K562 (cell line): ENCODE data around the gene FBXL3. TPM values are rescaled to one million over a fixed set of nuclear protein-coding genes. Genes with fewer than 3 reads are reported as not detected.

Experiments used
- ATAC-seq: fragments of 200-7000 bp; cut with Tn5 transposase; 3 replicates; pipeline ENCODE4 v1.9.1; 2020; ENCODE audit warnings: moderate library complexity
- BruUV-seq: library from RNA; stranded (reverse); fragments of 400-500 nt; replicated peaks from 2 replicates; lab custom pipeline; 2021; lab: Mats Ljungman, UMichigan
- CTCF ChIA-PET: fragments of 300-600 bp; formaldehyde crosslinking; extraction: SDS; loops from one replicate; lab custom pipeline; 2021; ENCODE audit warnings: low intra/inter-chr PET ratio; lab: Yijun Ruan, JAX
- POLR2A ChIA-PET: fragments of 300-600, 350-650 bp; sonication (Branson Sonifier 250); formaldehyde crosslinking; extraction: SDS; loops from one replicate; lab custom pipeline; 2021; ENCODE audit warnings: antibody characterized with exemption, inconsistent platforms; lab: Yijun Ruan, JAX
- DNase-seq, 4 experiments: peaks; one replicate each; pipeline versions ENCODE4 v3.0.0 to v3.0.0-alpha.2; 2011 to 2018; ENCODE audit warnings: low spot score in 3 of 4, mixed read lengths in 3 of 4; ENCODE audit errors: extremely low read depth in 1 of 4
- FAIRE-seq: peaks from 2 replicates; lab custom pipeline; 2011; peaks lifted over from hg19 to GRCh38; lab: Jason Lieb, UNC
- H2AFZ ChIP-seq: 2 replicates; pipeline ENCODE4 v1.6.0; 2011; ENCODE audit warnings: low read depth, low read length, control low read depth, inconsistent platforms
- H3K27ac ChIP-seq: fragments of 200-600 bp; 3 replicates; pipeline ENCODE4 v1.8.0; 2011; ENCODE audit warnings: low read depth, mild to moderate bottlenecking, control low read depth, inconsistent platforms, low read length, moderate library complexity, mixed read lengths; ENCODE audit errors: extremely low read depth
- H3K27me3 ChIP-seq, 2 experiments: fragments of 300-600 bp in 1 of 2; 2 replicates in 1 of 2; 3 replicates in 1 of 2; pipeline versions ENCODE4 v1.6.0 to v1.8.0; 2011; ENCODE audit warnings: inconsistent platforms in 2 of 2, low read length in 2 of 2, mild to moderate bottlenecking in 1 of 2, mixed read lengths in 1 of 2, moderate library complexity in 1 of 2; ENCODE audit not compliant: control insufficient read depth in 2 of 2, insufficient read depth in 2 of 2
- H3K36me3 ChIP-seq: fragments of 300-600 bp; 3 replicates; pipeline ENCODE4 v1.8.0; 2011; ENCODE audit warnings: mild to moderate bottlenecking, low read length, inconsistent platforms; ENCODE audit not compliant: control insufficient read depth, insufficient read depth
- H3K4me1 ChIP-seq, 2 experiments: fragments of 200-600 bp in 1 of 2; replicated peaks in 1 of 2; 2 replicates in 1 of 2; 3 replicates in 1 of 2; pipeline versions ENCODE4 v1.5.1 to v1.8.0; 2011; ENCODE audit warnings: inconsistent platforms in 2 of 2, low read length in 2 of 2, mild to moderate bottlenecking in 1 of 2, mixed read lengths in 1 of 2, moderate library complexity in 1 of 2; ENCODE audit not compliant: control insufficient read depth in 2 of 2, insufficient read depth in 2 of 2
- H3K4me2 ChIP-seq: 2 replicates; pipeline ENCODE4 v1.6.1; 2011; ENCODE audit warnings: low read length, control low read depth, inconsistent platforms, mixed read lengths; ENCODE audit not compliant: insufficient read depth
- H3K4me3 ChIP-seq: fragments of 200-600 bp; sonication (generic), shearing (Covaris generic); 2 replicates; pipeline ENCODE4 v1.5.1; 2016; ENCODE audit warnings: control low read depth, inconsistent platforms
- H3K79me2 ChIP-seq: fragments of 200-600 bp; 3 replicates; pipeline ENCODE4 v1.8.0; 2011; ENCODE audit warnings: low read length, inconsistent platforms; ENCODE audit not compliant: control insufficient read depth, insufficient read depth
- H3K9ac ChIP-seq, 2 experiments: 2 replicates each; pipeline versions ENCODE4 v1.6.0 to v1.6.1; 2011; ENCODE audit warnings: low read depth in 2 of 2, low read length in 2 of 2, control low read depth in 1 of 2, inconsistent platforms in 1 of 2, mild to moderate bottlenecking in 1 of 2, mixed read lengths in 1 of 2; ENCODE audit not compliant: insufficient read depth in 1 of 2
- H3K9me1 ChIP-seq: one replicate; pipeline ENCODE4 v1.6.0; 2011; ENCODE audit warnings: inconsistent platforms, mild to moderate bottlenecking, low read length, moderate library complexity; ENCODE audit not compliant: control insufficient read depth, insufficient read depth
- H3K9me3 ChIP-seq: replicated peaks from 2 replicates; pipeline ENCODE4 v1.5.1; 2011; ENCODE audit warnings: low read depth, low read length, inconsistent platforms; ENCODE audit not compliant: control insufficient read depth, insufficient read depth
- H4K20me1 ChIP-seq: replicated peaks from 2 replicates; pipeline ENCODE4 v1.6.1; 2011; ENCODE audit warnings: low read length, inconsistent platforms, mixed read lengths; ENCODE audit not compliant: control insufficient read depth, insufficient read depth
- ATF1 ChIP-seq, 2 experiments: fragments of 450-650 bp in 1 of 2; IDR thresholded peaks; 2 replicates each; pipeline ENCODE4 v1.6.1; 2016; ENCODE audit warnings: missing compliant biosample characterization in 1 of 2, missing genetic modification characterization in 1 of 2
- KLF13 ChIP-seq: fragments of 450-650 bp; IDR thresholded peaks from 2 replicates; pipeline ENCODE4 v1.6.1; 2016; ENCODE audit warnings: missing genetic modification characterization, low read depth, mild to moderate bottlenecking, missing compliant biosample characterization, moderate library complexity, borderline replicate concordance
- NCOR1 ChIP-seq: fragments of 450-650 bp; IDR thresholded peaks from 2 replicates; pipeline ENCODE4 v1.6.1; 2016; ENCODE audit warnings: mild to moderate bottlenecking, moderate library complexity
- WGBS: fragments of 100-300 bp; shearing (Covaris generic); methylation state at CpG from one replicate; pipeline ENCODE4 v1.1.6; 2016; ENCODE audit warnings: low coverage, mixed read lengths; ENCODE audit not compliant: insufficient coverage; ENCODE audit errors: missing lambda C conversion rate; 5-methylcytosine and 5-hydroxymethylcytosine counted together
- in situ Hi-C: fragments of 300-500 bp; cut with MboI; formaldehyde crosslinking; loops from 4 replicates; pipeline ENCODE4 v1.15.0; 2018; ENCODE audit warnings: inconsistent platforms, mixed read lengths
- intact Hi-C: fragments of 100-400 bp; cut with micrococcal nuclease; formaldehyde crosslinking; loops from 2 replicates; pipeline ENCODE4 v1.14.2; 2022
- polyA plus RNA-seq, 8 experiments: library from polyadenylated mRNA; depleted of rRNA in 4 of 8; stranded (reverse) in 5 of 8; unstranded in 3 of 8; fragments of >200 nt; fragmentation: Nextera tagmentation in 2 of 8; fragmentation: Illumina TruSeq in 1 of 8; extraction: Ambion mirVana in 2 of 8; extraction: Trizol in 1 of 8; gene quantifications; 2 replicates each; pipeline versions ENCODE4 v1.2.1 to v1.2.3, GENCODE V29; 2011 to 2014; ENCODE audit warnings: inconsistent platforms in 1 of 8, missing spikeins in 1 of 8
- total RNA-seq, 7 experiments: library from RNA; depleted of rRNA in 6 of 7; stranded (reverse); fragments of >200 nt in 6 of 7; fragmentation: Illumina TruSeq in 2 of 7; extraction: Trizol in 2 of 7; gene quantifications; 2 replicates each; pipeline versions ENCODE4 v1.2.1 to v1.2.3, GENCODE V29; 2011 to 2021; ENCODE audit warnings: low replicate concordance in 1 of 7
- TF ChIP-seq, protein P1 (sequence below): fragments of 450-650 bp; IDR thresholded peaks from 2 replicates; pipeline ENCODE4 v1.6.1; 2016; ENCODE audit warnings: mild to moderate bottlenecking, moderate library complexity
- TF ChIP-seq, protein P2 (sequence below): fragments of 450-650 bp; IDR thresholded peaks from 2 replicates; pipeline ENCODE4 v1.6.1; 2016; ENCODE audit warnings: mild to moderate bottlenecking

Gene FBXL3
- total and polyA plus RNA-seq, 9 of the 15 experiments (the other 6 are each of a cell fraction or from before 2014, with no cell fraction given): 3.8 to 16.4 (median 12.6) TPM

DNA sequence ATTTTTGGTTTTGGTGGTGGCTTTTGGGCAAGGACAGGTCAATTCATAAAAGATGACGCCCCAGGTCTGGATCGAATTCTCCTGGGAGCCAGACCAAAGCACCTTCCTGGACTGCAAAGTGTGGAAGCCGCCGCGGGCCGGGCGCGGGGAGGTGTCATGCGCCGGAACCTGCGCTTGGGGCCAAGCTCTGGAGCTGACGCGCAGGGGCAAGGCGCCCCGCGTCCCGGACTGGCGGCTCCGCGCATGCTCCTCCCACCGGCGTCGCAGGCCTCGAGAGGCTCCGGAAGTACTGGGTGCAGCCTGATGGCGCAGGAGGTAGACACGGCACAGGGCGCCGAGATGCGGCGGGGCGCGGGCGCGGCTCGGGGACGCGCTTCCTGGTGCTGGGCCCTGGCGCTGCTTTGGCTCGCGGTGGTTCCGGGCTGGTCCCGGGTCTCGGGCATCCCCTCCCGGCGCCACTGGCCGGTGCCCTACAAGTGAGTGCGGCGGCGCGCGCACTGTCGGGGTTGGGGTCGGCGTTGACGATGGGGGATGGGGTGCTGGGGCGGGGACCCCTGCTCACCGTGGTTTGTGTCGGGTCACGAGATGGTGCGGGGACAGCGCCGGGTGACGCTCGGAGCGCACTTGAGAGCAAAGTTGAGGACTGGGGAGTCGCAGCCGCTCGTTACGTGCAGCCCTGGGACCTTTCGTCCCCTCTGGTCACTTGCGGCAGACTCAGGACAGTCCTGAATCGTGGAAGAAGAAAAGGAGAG lies 35.0 kb downstream of the FBXL3 start, which contains the start of gene CLN5:
TSS of gene CLN5 (plus strand) at position 286 of the 752 bp plus-strand sequence. CDS start at position 304, 18 bp downstream.
- H3K9me1 ChIP-seq: no peaks in the 10 kb centered on the region
- H3K27me3 ChIP-seq: no peaks in the 10 kb centered on the region
- H3K79me2 ChIP-seq: peaks cover 19% of the 10 kb centered on the region
- intact Hi-C loops: loop anchor here (5.0 kb wide), 1 partner anchor 335 kb away; the partner anchor contains the start of gene MYCBP2
- in situ Hi-C loops: no loop called here
- H3K4me2 ChIP-seq: peak within 1 kb of the TSS; percentile 87
- peak within 1 kb of the TSS; percentile 85 for H3K27ac ChIP-seq
- ATAC-seq (peak; percentile 97), DNase-seq (peak; percentile 85 to 94 (median 88)), FAIRE-seq (peak; percentile 85)
- peak within 1 kb of the TSS; percentile 82 for H3K4me3 ChIP-seq
- H4K20me1 ChIP-seq: no peaks in the 10 kb centered on the region
- peak within 1 kb of the TSS; percentile 95 for H2AFZ ChIP-seq
- POLR2A ChIA-PET: interaction anchor here (0.6 to 1.2 kb wide), 3 partner anchors 10 to 1103 kb away, joined by 3 to 9 read pairs (median 3); no protein-coding TSS in a partner anchor
- H3K9ac ChIP-seq: peak within 1 kb of the TSS; percentile 81 to 95
- 0% methylated on average over 18 of the region's 73 CpGs for WGBS
- BruUV-seq: no TSS peak
- CTCF ChIA-PET: no interaction called here
- peaks cover 7 to 8% of the 10 kb centered on the region in 2 experiments; a peak in 4 of 5 replicates for H3K4me1 ChIP-seq
- H3K36me3 ChIP-seq: peaks cover 12% of the 10 kb centered on the region; the same call in 1 of the 3 replicates
- no peaks in the 10 kb centered on the region for H3K9me3 ChIP-seq
- TF ChIP-seq KLF13 (no peak), NCOR1 (no peak), ATF1 (CRISPR knock-in tag; IDR thresholded peaks at IDR 0.05) (peak; percentile 84), ATF1 (tag; IDR thresholded peaks at IDR 0.05) (peak; percentile 95)
- TF ChIP-seq, protein P1, sequence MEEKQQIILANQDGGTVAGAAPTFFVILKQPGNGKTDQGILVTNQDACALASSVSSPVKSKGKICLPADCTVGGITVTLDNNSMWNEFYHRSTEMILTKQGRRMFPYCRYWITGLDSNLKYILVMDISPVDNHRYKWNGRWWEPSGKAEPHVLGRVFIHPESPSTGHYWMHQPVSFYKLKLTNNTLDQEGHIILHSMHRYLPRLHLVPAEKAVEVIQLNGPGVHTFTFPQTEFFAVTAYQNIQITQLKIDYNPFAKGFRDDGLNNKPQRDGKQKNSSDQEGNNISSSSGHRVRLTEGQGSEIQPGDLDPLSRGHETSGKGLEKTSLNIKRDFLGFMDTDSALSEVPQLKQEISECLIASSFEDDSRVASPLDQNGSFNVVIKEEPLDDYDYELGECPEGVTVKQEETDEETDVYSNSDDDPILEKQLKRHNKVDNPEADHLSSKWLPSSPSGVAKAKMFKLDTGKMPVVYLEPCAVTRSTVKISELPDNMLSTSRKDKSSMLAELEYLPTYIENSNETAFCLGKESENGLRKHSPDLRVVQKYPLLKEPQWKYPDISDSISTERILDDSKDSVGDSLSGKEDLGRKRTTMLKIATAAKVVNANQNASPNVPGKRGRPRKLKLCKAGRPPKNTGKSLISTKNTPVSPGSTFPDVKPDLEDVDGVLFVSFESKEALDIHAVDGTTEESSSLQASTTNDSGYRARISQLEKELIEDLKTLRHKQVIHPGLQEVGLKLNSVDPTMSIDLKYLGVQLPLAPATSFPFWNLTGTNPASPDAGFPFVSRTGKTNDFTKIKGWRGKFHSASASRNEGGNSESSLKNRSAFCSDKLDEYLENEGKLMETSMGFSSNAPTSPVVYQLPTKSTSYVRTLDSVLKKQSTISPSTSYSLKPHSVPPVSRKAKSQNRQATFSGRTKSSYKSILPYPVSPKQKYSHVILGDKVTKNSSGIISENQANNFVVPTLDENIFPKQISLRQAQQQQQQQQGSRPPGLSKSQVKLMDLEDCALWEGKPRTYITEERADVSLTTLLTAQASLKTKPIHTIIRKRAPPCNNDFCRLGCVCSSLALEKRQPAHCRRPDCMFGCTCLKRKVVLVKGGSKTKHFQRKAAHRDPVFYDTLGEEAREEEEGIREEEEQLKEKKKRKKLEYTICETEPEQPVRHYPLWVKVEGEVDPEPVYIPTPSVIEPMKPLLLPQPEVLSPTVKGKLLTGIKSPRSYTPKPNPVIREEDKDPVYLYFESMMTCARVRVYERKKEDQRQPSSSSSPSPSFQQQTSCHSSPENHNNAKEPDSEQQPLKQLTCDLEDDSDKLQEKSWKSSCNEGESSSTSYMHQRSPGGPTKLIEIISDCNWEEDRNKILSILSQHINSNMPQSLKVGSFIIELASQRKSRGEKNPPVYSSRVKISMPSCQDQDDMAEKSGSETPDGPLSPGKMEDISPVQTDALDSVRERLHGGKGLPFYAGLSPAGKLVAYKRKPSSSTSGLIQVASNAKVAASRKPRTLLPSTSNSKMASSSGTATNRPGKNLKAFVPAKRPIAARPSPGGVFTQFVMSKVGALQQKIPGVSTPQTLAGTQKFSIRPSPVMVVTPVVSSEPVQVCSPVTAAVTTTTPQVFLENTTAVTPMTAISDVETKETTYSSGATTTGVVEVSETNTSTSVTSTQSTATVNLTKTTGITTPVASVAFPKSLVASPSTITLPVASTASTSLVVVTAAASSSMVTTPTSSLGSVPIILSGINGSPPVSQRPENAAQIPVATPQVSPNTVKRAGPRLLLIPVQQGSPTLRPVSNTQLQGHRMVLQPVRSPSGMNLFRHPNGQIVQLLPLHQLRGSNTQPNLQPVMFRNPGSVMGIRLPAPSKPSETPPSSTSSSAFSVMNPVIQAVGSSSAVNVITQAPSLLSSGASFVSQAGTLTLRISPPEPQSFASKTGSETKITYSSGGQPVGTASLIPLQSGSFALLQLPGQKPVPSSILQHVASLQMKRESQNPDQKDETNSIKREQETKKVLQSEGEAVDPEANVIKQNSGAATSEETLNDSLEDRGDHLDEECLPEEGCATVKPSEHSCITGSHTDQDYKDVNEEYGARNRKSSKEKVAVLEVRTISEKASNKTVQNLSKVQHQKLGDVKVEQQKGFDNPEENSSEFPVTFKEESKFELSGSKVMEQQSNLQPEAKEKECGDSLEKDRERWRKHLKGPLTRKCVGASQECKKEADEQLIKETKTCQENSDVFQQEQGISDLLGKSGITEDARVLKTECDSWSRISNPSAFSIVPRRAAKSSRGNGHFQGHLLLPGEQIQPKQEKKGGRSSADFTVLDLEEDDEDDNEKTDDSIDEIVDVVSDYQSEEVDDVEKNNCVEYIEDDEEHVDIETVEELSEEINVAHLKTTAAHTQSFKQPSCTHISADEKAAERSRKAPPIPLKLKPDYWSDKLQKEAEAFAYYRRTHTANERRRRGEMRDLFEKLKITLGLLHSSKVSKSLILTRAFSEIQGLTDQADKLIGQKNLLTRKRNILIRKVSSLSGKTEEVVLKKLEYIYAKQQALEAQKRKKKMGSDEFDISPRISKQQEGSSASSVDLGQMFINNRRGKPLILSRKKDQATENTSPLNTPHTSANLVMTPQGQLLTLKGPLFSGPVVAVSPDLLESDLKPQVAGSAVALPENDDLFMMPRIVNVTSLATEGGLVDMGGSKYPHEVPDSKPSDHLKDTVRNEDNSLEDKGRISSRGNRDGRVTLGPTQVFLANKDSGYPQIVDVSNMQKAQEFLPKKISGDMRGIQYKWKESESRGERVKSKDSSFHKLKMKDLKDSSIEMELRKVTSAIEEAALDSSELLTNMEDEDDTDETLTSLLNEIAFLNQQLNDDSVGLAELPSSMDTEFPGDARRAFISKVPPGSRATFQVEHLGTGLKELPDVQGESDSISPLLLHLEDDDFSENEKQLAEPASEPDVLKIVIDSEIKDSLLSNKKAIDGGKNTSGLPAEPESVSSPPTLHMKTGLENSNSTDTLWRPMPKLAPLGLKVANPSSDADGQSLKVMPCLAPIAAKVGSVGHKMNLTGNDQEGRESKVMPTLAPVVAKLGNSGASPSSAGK: peak; percentile 85
- TF ChIP-seq, protein P2, sequence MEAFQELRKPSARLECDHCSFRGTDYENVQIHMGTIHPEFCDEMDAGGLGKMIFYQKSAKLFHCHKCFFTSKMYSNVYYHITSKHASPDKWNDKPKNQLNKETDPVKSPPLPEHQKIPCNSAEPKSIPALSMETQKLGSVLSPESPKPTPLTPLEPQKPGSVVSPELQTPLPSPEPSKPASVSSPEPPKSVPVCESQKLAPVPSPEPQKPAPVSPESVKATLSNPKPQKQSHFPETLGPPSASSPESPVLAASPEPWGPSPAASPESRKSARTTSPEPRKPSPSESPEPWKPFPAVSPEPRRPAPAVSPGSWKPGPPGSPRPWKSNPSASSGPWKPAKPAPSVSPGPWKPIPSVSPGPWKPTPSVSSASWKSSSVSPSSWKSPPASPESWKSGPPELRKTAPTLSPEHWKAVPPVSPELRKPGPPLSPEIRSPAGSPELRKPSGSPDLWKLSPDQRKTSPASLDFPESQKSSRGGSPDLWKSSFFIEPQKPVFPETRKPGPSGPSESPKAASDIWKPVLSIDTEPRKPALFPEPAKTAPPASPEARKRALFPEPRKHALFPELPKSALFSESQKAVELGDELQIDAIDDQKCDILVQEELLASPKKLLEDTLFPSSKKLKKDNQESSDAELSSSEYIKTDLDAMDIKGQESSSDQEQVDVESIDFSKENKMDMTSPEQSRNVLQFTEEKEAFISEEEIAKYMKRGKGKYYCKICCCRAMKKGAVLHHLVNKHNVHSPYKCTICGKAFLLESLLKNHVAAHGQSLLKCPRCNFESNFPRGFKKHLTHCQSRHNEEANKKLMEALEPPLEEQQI: no peak
